ENCODE results near the gene EIF5B.
"Not testable (repeated sequence)": the region's sequence is repeated elsewhere in the genome, so short reads cannot be mapped to it uniquely, and the experiment has no call there.

EIF5B gene

GRCh38 chr2:99337113-99338028, at the start of gene EIF5B:
Gene EIF5B (plus strand): TSS chr2:99337389. CDS start chr2:99337555, 166 bp downstream.
- peak; percentile 96 for DNase-seq

GRCh38 chr2:99297994-99298393, 39.2 kb upstream of the EIF5B start:
- peak; percentile 76 for DNase-seq

GRCh38 chr2:99299580-99299979, 37.6 kb upstream of the EIF5B start:
- DNase-seq, result no peak

- DNase-seq, result not testable (repeated sequence)
Observed at GRCh38 chr2:99301097-99301496, 36.1 kb upstream of the EIF5B start, which contains the start of gene LYG1. Gene LYG1 (minus strand): TSS chr2:99301197. CDS start chr2:99295670, 5,527 bp downstream.

- DNase-seq, result no peak
Observed at GRCh38 chr2:99317161-99317872, 19.9 kb upstream of the EIF5B start.

- not testable (repeated sequence) for DNase-seq
Observed at GRCh38 chr2:99317873-99318200, 19.4 kb upstream of the EIF5B start.

- no peak for DNase-seq
Observed at GRCh38 chr2:99325384-99325783, 11.8 kb upstream of the EIF5B start.

- DNase-seq, result peak; percentile 99
Observed at GRCh38 chr2:99335911-99336803, 1.0 kb upstream of the EIF5B start, which contains the start of gene TXNDC9. Gene TXNDC9 (minus strand): TSS chr2:99336333. CDS start chr2:99333210, 3,123 bp downstream.

GRCh38 chr2:99336804-99337112, 431 bp upstream of the EIF5B start:
- no peak for DNase-seq

- peak; percentile 13 for DNase-seq
Observed at GRCh38 chr2:99338029-99338585, 918 bp downstream of the EIF5B start.

GRCh38 chr2:99340669-99341236, 3.6 kb downstream of the EIF5B start:
- DNase-seq, result no peak

- no peak for DNase-seq
Observed at GRCh38 chr2:99342536-99342935, 5.3 kb downstream of the EIF5B start.

GRCh38 chr2:99345446-99345845, 8.3 kb downstream of the EIF5B start:
- DNase-seq, result not testable (repeated sequence)

GRCh38 chr2:99346218-99346617, 9.0 kb downstream of the EIF5B start:
- DNase-seq, result no peak

- DNase-seq, result peak; percentile 35
Observed at GRCh38 chr2:99348173-99348572, 11.0 kb downstream of the EIF5B start.

- no peak for DNase-seq
Observed at GRCh38 chr2:99350194-99350593, 13.0 kb downstream of the EIF5B start.

- no peak for DNase-seq
Observed at GRCh38 chr2:99354070-99354469, 16.9 kb downstream of the EIF5B start.

GRCh38 chr2:99354825-99355224, 17.6 kb downstream of the EIF5B start:
- DNase-seq, result not testable (repeated sequence)

GRCh38 chr2:99356853-99357252, 19.7 kb downstream of the EIF5B start:
- no peak for DNase-seq

- no peak for DNase-seq
Observed at GRCh38 chr2:99365661-99366060, 28.5 kb downstream of the EIF5B start.

GRCh38 chr2:99368854-99369253, 31.7 kb downstream of the EIF5B start:
- not testable (repeated sequence) for DNase-seq

GRCh38 chr2:99373144-99373543, 36.0 kb downstream of the EIF5B start:
- DNase-seq, result no peak
